ENCODE data around the gene INO80D.
A peak's percentile ranks its signal among the peaks of the same experiment; 100 is the strongest.
"Not testable (repeated sequence)": the region's sequence is repeated elsewhere in the genome, so short reads cannot be mapped to it uniquely, and the experiment has no call there.

Gene INO80D

GRCh38 chr2:206033452-206033851 is 52.5 kb downstream of the INO80D start:
- DNase-seq (ENCODE audit: low spot score); FAIRE-seq: not testable (repeated sequence)

GRCh38 chr2:206031950-206032567 is 53.9 kb downstream of the INO80D start:
- DNase-seq (ENCODE audit: low spot score) = no peak
- FAIRE-seq = no peak

GRCh38 chr2:206031162-206031784 is 54.7 kb downstream of the INO80D start:
- FAIRE-seq (no peak), DNase-seq (ENCODE audit: low spot score) (no peak)

GRCh38 chr2:206028101-206028500 is 57.9 kb downstream of the INO80D start:
- FAIRE-seq = no peak
- DNase-seq (ENCODE audit: low spot score) = no peak

GRCh38 chr2:206023183-206023582 is 62.8 kb downstream of the INO80D start:
- DNase-seq (ENCODE audit: low spot score) (no peak), FAIRE-seq (no peak)

GRCh38 chr2:206020171-206020570 is 65.8 kb downstream of the INO80D start:
- FAIRE-seq (no peak), DNase-seq (ENCODE audit: low spot score) (no peak)

- not testable (repeated sequence) for FAIRE-seq; DNase-seq (ENCODE audit: low spot score)
Measured at GRCh38 chr2:206015746-206016145, 70.2 kb downstream of the INO80D start.

GRCh38 chr2:206011795-206012194 is 74.2 kb downstream of the INO80D start:
- DNase-seq (ENCODE audit: low spot score) (no peak), FAIRE-seq (no peak)

GRCh38 chr2:206011018-206011614 is 74.9 kb downstream of the INO80D start:
- no peak for FAIRE-seq
- no peak for DNase-seq (ENCODE audit: low spot score)

GRCh38 chr2:206004004-206004693 is 81.8 kb downstream of the INO80D start:
- no peak for DNase-seq (ENCODE audit: low spot score)
- no peak for FAIRE-seq

- FAIRE-seq = no peak
Measured at GRCh38 chr2:206002440-206002839, 83.5 kb downstream of the INO80D start.

GRCh38 chr2:206001912-206002311 is 84.1 kb downstream of the INO80D start:
- FAIRE-seq = no peak
- no peak for DNase-seq (ENCODE audit: low spot score)

More at GRCh38 chr2:206002440-206002839, 83.5 kb downstream of the INO80D start:
- no peak for DNase-seq (ENCODE audit: low spot score)

- no peak for FAIRE-seq
Measured at GRCh38 chr2:206000776-206001175, 85.2 kb downstream of the INO80D start.

GRCh38 chr2:205998583-205998982 is 87.4 kb downstream of the INO80D start:
- DNase-seq (ENCODE audit: low spot score) (no peak), FAIRE-seq (peak; percentile 70)

More at GRCh38 chr2:206000776-206001175, 85.2 kb downstream of the INO80D start:
- no peak for DNase-seq (ENCODE audit: low spot score)

GRCh38 chr2:205996161-205996560 is 89.8 kb downstream of the INO80D start:
- FAIRE-seq = no peak
- no peak for DNase-seq (ENCODE audit: low spot score)

GRCh38 chr2:205995260-205995659 is 90.7 kb downstream of the INO80D start:
- FAIRE-seq (no peak), DNase-seq (ENCODE audit: low spot score) (no peak)

- DNase-seq (ENCODE audit: low spot score) (no peak), FAIRE-seq (no peak)
Measured at GRCh38 chr2:205994344-205994743, 91.6 kb downstream of the INO80D start.

GRCh38 chr2:205990104-205990503 is 95.9 kb downstream of the INO80D start:
- no peak for DNase-seq (ENCODE audit: low spot score)
- FAIRE-seq = no peak

- FAIRE-seq = no peak
Measured at GRCh38 chr2:205989271-205990071, 96.5 kb downstream of the INO80D start.

GRCh38 chr2:205988681-205989080 is 97.3 kb downstream of the INO80D start:
- DNase-seq (ENCODE audit: low spot score); FAIRE-seq: not testable (repeated sequence)

More at GRCh38 chr2:205989271-205990071, 96.5 kb downstream of the INO80D start:
- no peak for DNase-seq (ENCODE audit: low spot score)

- DNase-seq (ENCODE audit: low spot score) = no peak
- FAIRE-seq = no peak
Measured at GRCh38 chr2:205988274-205988673, 97.7 kb downstream of the INO80D start.
